ENCODE results near the gene CD68.

DNA sequence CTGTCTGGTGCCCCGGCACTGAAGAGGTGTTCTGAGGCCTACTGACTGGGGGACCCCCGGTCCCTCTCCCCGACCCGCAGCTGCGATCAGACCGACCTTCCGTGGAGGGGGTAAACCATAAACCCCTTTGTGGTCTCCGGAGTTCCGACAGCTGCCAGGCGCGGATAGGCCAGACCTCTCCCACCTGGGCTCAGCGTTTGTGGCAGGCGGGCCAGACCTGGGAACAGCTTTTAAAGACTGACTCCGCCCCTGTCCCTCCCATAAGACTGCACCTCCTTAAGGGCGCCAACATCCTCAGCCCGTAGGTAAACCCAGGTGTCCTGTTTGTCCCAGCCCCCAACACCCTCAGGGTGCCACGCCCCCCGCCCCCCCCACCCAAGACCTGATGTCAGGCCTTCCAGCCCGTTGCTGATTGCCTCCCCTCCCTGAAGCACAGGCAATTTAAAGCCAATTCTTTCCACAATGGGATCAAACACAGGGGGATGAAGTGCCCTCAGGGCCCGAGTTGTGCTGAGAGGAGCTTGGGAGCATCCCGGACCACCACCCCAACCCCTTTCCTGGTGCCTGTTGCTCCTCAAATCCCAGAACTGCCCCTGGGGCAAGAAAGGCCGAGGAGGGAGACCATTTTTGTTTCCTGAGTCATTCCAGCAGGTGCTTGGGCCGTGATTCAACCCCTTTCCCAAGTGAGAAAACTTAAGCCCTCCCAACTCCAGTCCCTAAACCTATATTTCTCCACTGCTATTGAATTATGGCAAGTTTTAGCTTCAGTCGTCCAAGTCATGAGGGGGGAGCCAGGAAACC lies 10.7 kb downstream of the CD68 start, which contains the start of gene SOX15:
- TF ChIP-seq, protein P1, sequence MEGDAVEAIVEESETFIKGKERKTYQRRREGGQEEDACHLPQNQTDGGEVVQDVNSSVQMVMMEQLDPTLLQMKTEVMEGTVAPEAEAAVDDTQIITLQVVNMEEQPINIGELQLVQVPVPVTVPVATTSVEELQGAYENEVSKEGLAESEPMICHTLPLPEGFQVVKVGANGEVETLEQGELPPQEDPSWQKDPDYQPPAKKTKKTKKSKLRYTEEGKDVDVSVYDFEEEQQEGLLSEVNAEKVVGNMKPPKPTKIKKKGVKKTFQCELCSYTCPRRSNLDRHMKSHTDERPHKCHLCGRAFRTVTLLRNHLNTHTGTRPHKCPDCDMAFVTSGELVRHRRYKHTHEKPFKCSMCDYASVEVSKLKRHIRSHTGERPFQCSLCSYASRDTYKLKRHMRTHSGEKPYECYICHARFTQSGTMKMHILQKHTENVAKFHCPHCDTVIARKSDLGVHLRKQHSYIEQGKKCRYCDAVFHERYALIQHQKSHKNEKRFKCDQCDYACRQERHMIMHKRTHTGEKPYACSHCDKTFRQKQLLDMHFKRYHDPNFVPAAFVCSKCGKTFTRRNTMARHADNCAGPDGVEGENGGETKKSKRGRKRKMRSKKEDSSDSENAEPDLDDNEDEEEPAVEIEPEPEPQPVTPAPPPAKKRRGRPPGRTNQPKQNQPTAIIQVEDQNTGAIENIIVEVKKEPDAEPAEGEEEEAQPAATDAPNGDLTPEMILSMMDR (IDR thresholded peaks at IDR 0.05; ENCODE audit: low read length) = no peak
- no peak for TF ChIP-seq EZH2 (optimal IDR thresholded peaks at IDR 0.05; ENCODE audit: low read depth, low read length)
- TF ChIP-seq EZH2phosphoT487 (IDR thresholded peaks at IDR 0.05; ENCODE audit: low read length) = no peak
